ENCODE data around the gene PTPRN2.

The PTPRN2 gene

GRCh38 chr7:157621131-157621681, 966.4 kb downstream of the PTPRN2 start:
- no peak for TF ChIP-seq CTCF (IDR thresholded peaks at IDR 0.05; ENCODE audit: low read depth, low read length)
- no peak for DNase-seq (ENCODE audit: extremely low read depth, low read depth)

- TF ChIP-seq CTCF (IDR thresholded peaks at IDR 0.05; ENCODE audit: low read depth, low read length) = no peak
- no peak for DNase-seq (ENCODE audit: extremely low read depth, low read depth)
These were observed 967.0 kb downstream of the PTPRN2 start for GRCh38 chr7:157620616-157621015.

GRCh38 chr7:157619753-157620525, 967.7 kb downstream of the PTPRN2 start:
- TF ChIP-seq CTCF (IDR thresholded peaks at IDR 0.05; ENCODE audit: low read depth, low read length) = no peak

GRCh38 chr7:157618823-157619606, 968.6 kb downstream of the PTPRN2 start:
- DNase-seq (ENCODE audit: extremely low read depth, low read depth) = no peak
- TF ChIP-seq CTCF (IDR thresholded peaks at IDR 0.05; ENCODE audit: low read depth, low read length) = no peak

More at GRCh38 chr7:157619753-157620525, 967.7 kb downstream of the PTPRN2 start:
- DNase-seq (ENCODE audit: extremely low read depth, low read depth) = no peak

- TF ChIP-seq CTCF (IDR thresholded peaks at IDR 0.05; ENCODE audit: low read depth, low read length) = no peak
- no peak for DNase-seq (ENCODE audit: extremely low read depth, low read depth)
These were observed 969.4 kb downstream of the PTPRN2 start for GRCh38 chr7:157618091-157618726.

GRCh38 chr7:157617401-157617800, 970.2 kb downstream of the PTPRN2 start:
- no peak for TF ChIP-seq CTCF (IDR thresholded peaks at IDR 0.05; ENCODE audit: low read depth, low read length)
- DNase-seq (ENCODE audit: extremely low read depth, low read depth) = no peak

Data from AG09319 (cell line).